GM23248 (cell line): Measurements from ENCODE around the gene MZT2A.
"Not testable (repeated sequence)": the region's sequence is repeated elsewhere in the genome, so short reads cannot be mapped to it uniquely, and the experiment has no call there.

Experiments used
- EZH2 ChIP-seq: fragments of 200-600 bp; sonication (generic); IDR thresholded peaks from 2 replicates; pipeline ENCODE4 v1.6.1; 2018; ENCODE audit warnings: antibody characterized with exemption, mild to moderate bottlenecking; ENCODE audit not compliant: insufficient read depth, poor library complexity, severe bottlenecking
- EZH2phosphoT487 ChIP-seq: fragments of 200-600 bp; sonication (generic); IDR thresholded peaks from 2 replicates; pipeline ENCODE4 v1.6.1; 2018; ENCODE audit warnings: antibody characterized with exemption, moderate library complexity, mild to moderate bottlenecking, low read depth; ENCODE audit not compliant: insufficient read depth

GRCh38 chr2:131451265-131451949 lies 40.8 kb downstream of the MZT2A start:
- TF ChIP-seq EZH2, EZH2phosphoT487: not testable (repeated sequence)
